DND-41 (cell line): ENCODE results near the gene SNTG2.

Experiments used
- EZH2 ChIP-seq: IDR thresholded peaks from 3 replicates; pipeline ENCODE4 v1.6.1; 2012; ENCODE audit warnings: borderline replicate concordance, low read depth, mild to moderate bottlenecking, moderate library complexity, low read length, inconsistent platforms; ENCODE audit not compliant: severe bottlenecking
- TF ChIP-seq, protein P1 (sequence below): IDR thresholded peaks from 2 replicates; pipeline ENCODE4 v1.5.1; 2012; ENCODE audit warnings: borderline replicate concordance, low read length, moderate library complexity, mild to moderate bottlenecking; ENCODE audit not compliant: poor library complexity, severe bottlenecking; ENCODE audit errors: extremely low read depth

DNA sequence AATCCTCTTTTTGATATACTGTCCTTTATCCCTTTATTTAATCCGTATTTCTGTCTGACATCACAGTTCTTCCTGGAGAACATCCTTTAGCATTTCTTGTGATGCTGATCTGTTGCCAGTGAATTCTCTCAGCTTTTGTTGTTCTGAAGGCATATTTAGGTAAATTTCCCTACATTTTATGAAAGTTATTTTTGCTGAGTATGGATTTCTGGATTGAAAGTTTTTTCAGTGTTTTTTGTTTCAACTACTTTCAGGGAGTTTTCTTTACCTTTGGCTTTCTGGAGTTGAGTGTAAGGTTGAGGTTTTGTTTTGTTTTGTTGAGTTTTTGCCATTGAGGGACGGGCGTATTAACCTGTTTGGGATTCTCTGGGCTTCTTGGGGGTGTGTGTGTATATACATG lies 22.5 kb downstream of the SNTG2 start:
- TF ChIP-seq, protein P1, sequence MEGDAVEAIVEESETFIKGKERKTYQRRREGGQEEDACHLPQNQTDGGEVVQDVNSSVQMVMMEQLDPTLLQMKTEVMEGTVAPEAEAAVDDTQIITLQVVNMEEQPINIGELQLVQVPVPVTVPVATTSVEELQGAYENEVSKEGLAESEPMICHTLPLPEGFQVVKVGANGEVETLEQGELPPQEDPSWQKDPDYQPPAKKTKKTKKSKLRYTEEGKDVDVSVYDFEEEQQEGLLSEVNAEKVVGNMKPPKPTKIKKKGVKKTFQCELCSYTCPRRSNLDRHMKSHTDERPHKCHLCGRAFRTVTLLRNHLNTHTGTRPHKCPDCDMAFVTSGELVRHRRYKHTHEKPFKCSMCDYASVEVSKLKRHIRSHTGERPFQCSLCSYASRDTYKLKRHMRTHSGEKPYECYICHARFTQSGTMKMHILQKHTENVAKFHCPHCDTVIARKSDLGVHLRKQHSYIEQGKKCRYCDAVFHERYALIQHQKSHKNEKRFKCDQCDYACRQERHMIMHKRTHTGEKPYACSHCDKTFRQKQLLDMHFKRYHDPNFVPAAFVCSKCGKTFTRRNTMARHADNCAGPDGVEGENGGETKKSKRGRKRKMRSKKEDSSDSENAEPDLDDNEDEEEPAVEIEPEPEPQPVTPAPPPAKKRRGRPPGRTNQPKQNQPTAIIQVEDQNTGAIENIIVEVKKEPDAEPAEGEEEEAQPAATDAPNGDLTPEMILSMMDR = no peak
- no peak for TF ChIP-seq EZH2
